DOHH2 (cell line): Measurements from ENCODE around the gene MTLN.

Experiments
- CTCF ChIP-seq: fragments of 200-600 bp; sonication (generic); IDR thresholded peaks from one replicate; pipeline ENCODE4 v1.5.1; 2014; ENCODE audit warnings: antibody characterized with exemption, mild to moderate bottlenecking, low read depth, low read length; ENCODE audit not compliant: poor library complexity, severe bottlenecking
- EZH2phosphoT487 ChIP-seq: fragments of 200-600 bp; sonication (generic); IDR thresholded peaks from 2 replicates; pipeline ENCODE4 v1.6.1; 2017; ENCODE audit warnings: borderline replicate concordance, mild to moderate bottlenecking, antibody characterized with exemption, low read length, moderate library complexity, mixed read lengths

- TF ChIP-seq CTCF, result no peak
- no peak for TF ChIP-seq EZH2phosphoT487
These were observed 39.8 kb downstream of the MTLN start for GRCh38 chr2:110172506-110172905.
